ENCODE data around the gene KLF15.
"Not testable (repeated sequence)": the region's sequence is repeated elsewhere in the genome, so short reads cannot be mapped to it uniquely, and the experiment has no call there.

The KLF15 gene

GRCh38 chr3:126337980-126338651, 19.1 kb downstream of the KLF15 start:
- FAIRE-seq: no peak
- no peak for DNase-seq (ENCODE audit: insufficient read length, low spot score)
- TF ChIP-seq TAF1 (IDR thresholded peaks at IDR 0.05; ENCODE audit: low read depth, low read length) (no peak), POLR2AphosphoS5 (IDR thresholded peaks at IDR 0.05; ENCODE audit: low read depth, low read length) (no peak), POLR2A (IDR thresholded peaks at IDR 0.05; ENCODE audit: low read depth, low read length) (no peak), PAX5 (IDR thresholded peaks at IDR 0.05; ENCODE audit: insufficient read depth, low read length, severe bottlenecking) (no peak), SPI1 (IDR thresholded peaks at IDR 0.05; ENCODE audit: low read depth, low read length) (no peak), POU2F2 (IDR thresholded peaks at IDR 0.05; ENCODE audit: low read depth, low read length) (no peak)

GRCh38 chr3:126331812-126332336, 25.3 kb downstream of the KLF15 start:
- not testable (repeated sequence) for DNase-seq (ENCODE audit: insufficient read length, low spot score); FAIRE-seq

GRCh38 chr3:126329927-126330725, 27.1 kb downstream of the KLF15 start:
- TF ChIP-seq TAF1 (IDR thresholded peaks at IDR 0.05; ENCODE audit: low read depth, low read length) (no peak), PAX5 (IDR thresholded peaks at IDR 0.05; ENCODE audit: insufficient read depth, low read length, severe bottlenecking) (no peak), POLR2A (IDR thresholded peaks at IDR 0.05; ENCODE audit: low read depth, low read length) (no peak), POLR2AphosphoS5 (IDR thresholded peaks at IDR 0.05; ENCODE audit: low read depth, low read length) (no peak), POU2F2 (IDR thresholded peaks at IDR 0.05; ENCODE audit: low read depth, low read length) (no peak), SPI1 (IDR thresholded peaks at IDR 0.05; ENCODE audit: low read depth, low read length) (no peak)
- DNase-seq (ENCODE audit: insufficient read length, low spot score): no peak
- no peak for FAIRE-seq

- DNase-seq (ENCODE audit: insufficient read length, low spot score) (no peak), FAIRE-seq (no peak)
- TF ChIP-seq SPI1 (IDR thresholded peaks at IDR 0.05; ENCODE audit: low read depth, low read length) (no peak), POLR2AphosphoS5 (IDR thresholded peaks at IDR 0.05; ENCODE audit: low read depth, low read length) (no peak), PAX5 (IDR thresholded peaks at IDR 0.05; ENCODE audit: insufficient read depth, low read length, severe bottlenecking) (no peak), POLR2A (IDR thresholded peaks at IDR 0.05; ENCODE audit: low read depth, low read length) (no peak), POU2F2 (IDR thresholded peaks at IDR 0.05; ENCODE audit: low read depth, low read length) (no peak), TAF1 (IDR thresholded peaks at IDR 0.05; ENCODE audit: low read depth, low read length) (no peak)
These were observed 30.6 kb downstream of the KLF15 start for GRCh38 chr3:126326629-126327028.

GRCh38 chr3:126322181-126322967, 34.8 kb downstream of the KLF15 start:
- TF ChIP-seq TAF1 (IDR thresholded peaks at IDR 0.05; ENCODE audit: low read depth, low read length) (no peak), PAX5 (IDR thresholded peaks at IDR 0.05; ENCODE audit: insufficient read depth, low read length, severe bottlenecking) (no peak)
- FAIRE-seq (no peak), DNase-seq (ENCODE audit: insufficient read length, low spot score) (no peak)

GRCh38 chr3:126321490-126321889, 35.7 kb downstream of the KLF15 start:
- no peak for FAIRE-seq
- no peak for TF ChIP-seq TAF1 (IDR thresholded peaks at IDR 0.05; ENCODE audit: low read depth, low read length)
- TF ChIP-seq PAX5 (IDR thresholded peaks at IDR 0.05; ENCODE audit: insufficient read depth, low read length, severe bottlenecking): no peak
- TF ChIP-seq POU2F2 (IDR thresholded peaks at IDR 0.05; ENCODE audit: low read depth, low read length): no peak
- TF ChIP-seq POLR2AphosphoS5 (IDR thresholded peaks at IDR 0.05; ENCODE audit: low read depth, low read length): no peak
- TF ChIP-seq POLR2A (IDR thresholded peaks at IDR 0.05; ENCODE audit: low read depth, low read length): no peak
- no peak for TF ChIP-seq SPI1 (IDR thresholded peaks at IDR 0.05; ENCODE audit: low read depth, low read length)
- DNase-seq (ENCODE audit: insufficient read length, low spot score): no peak

GRCh38 chr3:126320517-126321293, 36.5 kb downstream of the KLF15 start:
- TF ChIP-seq PAX5 (IDR thresholded peaks at IDR 0.05; ENCODE audit: insufficient read depth, low read length, severe bottlenecking) (no peak), TAF1 (IDR thresholded peaks at IDR 0.05; ENCODE audit: low read depth, low read length) (no peak), POLR2AphosphoS5 (IDR thresholded peaks at IDR 0.05; ENCODE audit: low read depth, low read length) (no peak), POU2F2 (IDR thresholded peaks at IDR 0.05; ENCODE audit: low read depth, low read length) (no peak), POLR2A (IDR thresholded peaks at IDR 0.05; ENCODE audit: low read depth, low read length) (no peak), SPI1 (IDR thresholded peaks at IDR 0.05; ENCODE audit: low read depth, low read length) (no peak)
- FAIRE-seq (no peak), DNase-seq (ENCODE audit: insufficient read length, low spot score) (no peak)

GRCh38 chr3:126319701-126320295, 37.4 kb downstream of the KLF15 start:
- no peak for TF ChIP-seq POLR2A (IDR thresholded peaks at IDR 0.05; ENCODE audit: low read depth, low read length)
- TF ChIP-seq PAX5 (IDR thresholded peaks at IDR 0.05; ENCODE audit: insufficient read depth, low read length, severe bottlenecking): no peak
- no peak for TF ChIP-seq TAF1 (IDR thresholded peaks at IDR 0.05; ENCODE audit: low read depth, low read length)
- TF ChIP-seq SPI1 (IDR thresholded peaks at IDR 0.05; ENCODE audit: low read depth, low read length): no peak
- no peak for TF ChIP-seq POLR2AphosphoS5 (IDR thresholded peaks at IDR 0.05; ENCODE audit: low read depth, low read length)
- TF ChIP-seq POU2F2 (IDR thresholded peaks at IDR 0.05; ENCODE audit: low read depth, low read length): no peak
- DNase-seq (ENCODE audit: insufficient read length, low spot score) (no peak), FAIRE-seq (no peak)
